Measurements from ENCODE around the gene KIF5B. TPM values are rescaled to one million over a fixed set of nuclear protein-coding genes. Genes with fewer than 3 reads are reported as not detected.
"Not testable (repeated sequence)": the region's sequence is repeated elsewhere in the genome, so short reads cannot be mapped to it uniquely, and the experiment has no call there.

Gene KIF5B
- total and polyA plus RNA-seq, 2 of the 8 experiments (the other 6 are each of a cell fraction or from before 2014, with no cell fraction given), result 9.8 to 68.4 TPM

- H3K36me3 ChIP-seq (ENCODE audit: control insufficient read depth in 2 of 4, insufficient read depth in 4 of 4, low read length in 3 of 4); H3K27me3 ChIP-seq (replicated peaks in 1 of 4; ENCODE audit: control insufficient read depth in 3 of 4, extremely low read depth in 1 of 4, insufficient read depth in 3 of 4, low read length in 3 of 4); H4K5ac ChIP-seq (ENCODE audit: insufficient read length, low read depth, low read length); H2BK12ac ChIP-seq (ENCODE audit: low read depth, low read length); POLR2A ChIA-PET (ENCODE audit: partially characterized antibody); DNase-seq (ENCODE audit: low read depth in 1 of 2, low spot score in 2 of 2); H3K4me3 ChIP-seq (ENCODE audit: extremely low read depth in 1 of 4, insufficient read depth in 2 of 4, low read depth in 3 of 4, low read length in 4 of 4); H3K23ac ChIP-seq (ENCODE audit: insufficient read length); H3K4me2 ChIP-seq (ENCODE audit: insufficient read depth in 1 of 2, low read depth in 2 of 2, low read length in 2 of 2); H3K56ac ChIP-seq (replicated peaks; ENCODE audit: insufficient read length, low read depth, low read length); H2BK20ac ChIP-seq (ENCODE audit: low read length); CTCF ChIA-PET (ENCODE audit: partially characterized antibody); H3K9ac ChIP-seq (replicated peaks in 1 of 4; ENCODE audit: extremely low read depth in 1 of 4, low read depth in 3 of 4, low read length in 3 of 4); H3K14ac ChIP-seq (ENCODE audit: insufficient read length); H3K9me3 ChIP-seq (ENCODE audit: insufficient read depth in 2 of 2, low read depth in 1 of 2, low read length in 1 of 2); H2AK5ac ChIP-seq (ENCODE audit: low read depth, low read length); H3K4ac ChIP-seq (replicated peaks; ENCODE audit: insufficient read length, low read depth, low read length); H2BK15ac ChIP-seq (ENCODE audit: low read length); H4K8ac ChIP-seq (ENCODE audit: extremely low read depth, insufficient read depth, low read length); H3K4me1 ChIP-seq (replicated peaks in 1 of 4; ENCODE audit: control insufficient read depth in 3 of 4, insufficient read depth in 4 of 4, low read length in 3 of 4); H2AFZ ChIP-seq (ENCODE audit: low read length); H2BK5ac ChIP-seq (ENCODE audit: low read depth, low read length); H3K18ac ChIP-seq (ENCODE audit: extremely low read depth, low read length); H3K79me1 ChIP-seq (ENCODE audit: low read depth, low read length); H2BK120ac ChIP-seq (replicated peaks; ENCODE audit: low read depth, low read length); H3K79me2 ChIP-seq (ENCODE audit: control insufficient read depth in 1 of 2, insufficient read depth in 2 of 2, low read length in 2 of 2); H3K27ac ChIP-seq (ENCODE audit: low read depth, low read length); H4K20me1 ChIP-seq (replicated peaks in 1 of 2; ENCODE audit: control insufficient read depth in 1 of 2, insufficient read depth in 2 of 2, low read length in 2 of 2); H3K23me2 ChIP-seq (ENCODE audit: low read depth, low read length); H4K91ac ChIP-seq (replicated peaks; ENCODE audit: insufficient read length, low read length); FAIRE-seq: not testable (repeated sequence)
- WGBS, 2 experiments (ENCODE audit: extremely low coverage in 1 of 2, insufficient coverage in 1 of 2, insufficient read length in 1 of 2, insufficient replicate concordance in 2 of 2, low coverage in 1 of 2, low lambda C conversion rate in 2 of 2, missing lambda C conversion rate in 1 of 2), result 95% methylated on average over 1 of the region's 1 CpG; no CpG with 5 or more reads in 1 of the 2 experiments
Measured at GRCh38 chr10:31987786-31988185, 68.4 kb downstream of the KIF5B start.
